Left lobe of liver (tissue), 2 donors: ENCODE measurements around the gene EPS8L2. TPM values are rescaled to one million over a fixed set of nuclear protein-coding genes. Genes with fewer than 3 reads are reported as not detected.

Experiments used
- ATAC-seq: fragments of 200-7000 bp; cut with Tn5 transposase; one replicate; pipeline ENCODE4 v1.9.1; 2020; ENCODE audit warnings: mild to moderate bottlenecking, moderate library complexity
- DNase-seq: peaks from one replicate; pipeline ENCODE4 v3.0.0-alpha.2; 2020; ENCODE audit warnings: low spot score
- total RNA-seq: library from RNA; stranded (reverse); gene quantifications from one replicate; pipeline ENCODE4 v1.2.1, GENCODE V29; 2021
- donor health status: DM: no; HTN: no; CAD: no; lungs with moderate emphysema.
- donor health status: DM: no; HTN: yes; CAD: no.

EPS8L2 gene
- total RNA-seq = 190 TPM

- ATAC-seq = peak; percentile 59
- DNase-seq = peak; percentile 94
Measured at GRCh38 chr11:705646-706438, at the start of gene EPS8L2. TSS of gene EPS8L2 (plus strand) at chr11:706231. CDS start at chr11:709408, 3,177 bp downstream.

GRCh38 chr11:656426-656825, 49.6 kb upstream of the EPS8L2 start:
- ATAC-seq = no peak
- DNase-seq = no peak

- DNase-seq (no peak), ATAC-seq (no peak)
Measured at GRCh38 chr11:656866-657265, 49.2 kb upstream of the EPS8L2 start.

GRCh38 chr11:657691-658126, 48.3 kb upstream of the EPS8L2 start:
- peak; percentile 83 for DNase-seq
- ATAC-seq = peak; percentile 71

GRCh38 chr11:659532-660085, 46.4 kb upstream of the EPS8L2 start:
- DNase-seq (no peak), ATAC-seq (no peak)

- DNase-seq = no peak
- ATAC-seq = no peak
Measured at GRCh38 chr11:660281-660680, 45.8 kb upstream of the EPS8L2 start.

- ATAC-seq (no peak), DNase-seq (no peak)
Measured at GRCh38 chr11:660681-661444, 45.2 kb upstream of the EPS8L2 start.

GRCh38 chr11:662689-663274, 43.2 kb upstream of the EPS8L2 start:
- ATAC-seq (peak; percentile 81), DNase-seq (peak; percentile 79)

GRCh38 chr11:665062-665703, 40.8 kb upstream of the EPS8L2 start:
- no peak for ATAC-seq
- DNase-seq = no peak

GRCh38 chr11:665704-666281, 40.2 kb upstream of the EPS8L2 start:
- DNase-seq = no peak
- ATAC-seq = peak; percentile 36

- ATAC-seq (no peak), DNase-seq (no peak)
Measured at GRCh38 chr11:673866-674265, 32.2 kb upstream of the EPS8L2 start.

GRCh38 chr11:674406-674805, 31.6 kb upstream of the EPS8L2 start:
- ATAC-seq (no peak), DNase-seq (no peak)

- DNase-seq (no peak), ATAC-seq (no peak)
Measured at GRCh38 chr11:678297-678696, 27.7 kb upstream of the EPS8L2 start.

- ATAC-seq = peak; percentile 80
Measured at GRCh38 chr11:679271-680207, 26.5 kb upstream of the EPS8L2 start.

GRCh38 chr11:680476-680875, 25.6 kb upstream of the EPS8L2 start:
- ATAC-seq = peak; percentile 23

More at GRCh38 chr11:679271-680207, 26.5 kb upstream of the EPS8L2 start:
- peak; percentile 69 for DNase-seq

GRCh38 chr11:680970-681369, 25.1 kb upstream of the EPS8L2 start:
- DNase-seq (no peak), ATAC-seq (no peak)

More at GRCh38 chr11:680476-680875, 25.6 kb upstream of the EPS8L2 start:
- no peak for DNase-seq

GRCh38 chr11:686451-687243, 19.4 kb upstream of the EPS8L2 start:
- DNase-seq (no peak), ATAC-seq (peak; percentile 15)

- no peak for ATAC-seq
- DNase-seq = no peak
Measured at GRCh38 chr11:687751-688150, 18.3 kb upstream of the EPS8L2 start.
